Esophagus muscularis mucosa (tissue), 3 donors: ENCODE results near the gene LSM4.

Experiments
- CTCF ChIP-seq, 3 experiments: fragments of 200-600 bp in 2 of 3; fragments of 450-650 bp in 1 of 3; sonication (generic) in 2 of 3; IDR thresholded peaks; one replicate each; pipeline ENCODE4 v1.5.1; 2017 to 2019; ENCODE audit warnings: antibody characterized with exemption in 3 of 3, mild to moderate bottlenecking in 2 of 3, moderate library complexity in 1 of 3
- POLR2A ChIP-seq: fragments of 450-650 bp; IDR thresholded peaks from one replicate; pipeline ENCODE4 v1.6.1; 2017; ENCODE audit warnings: antibody characterized with exemption, moderate library complexity, mild to moderate bottlenecking, low read depth
- POLR2AphosphoS5 ChIP-seq, 2 donors: sonication (generic); formaldehyde crosslinking; IDR thresholded peaks; one replicate each; pipeline ENCODE4 v1.6.1; 2017; ENCODE audit warnings: antibody characterized with exemption in 2 of 2

GRCh38 chr19:18320865-18321733, 1.8 kb downstream of the LSM4 start:
- TF ChIP-seq CTCF (IDR thresholded peaks at IDR 0.05) (no peak), POLR2A (no peak), POLR2AphosphoS5 (IDR thresholded peaks at IDR 0.05) (peak; percentile 28 to 58)
